H1 (cell line): ENCODE measurements around the gene PTCH1. TPM values are rescaled to one million over a fixed set of nuclear protein-coding genes. Genes with fewer than 3 reads are reported as not detected.

Experiments used
- CTCF ChIA-PET: fragments of 300-600 bp; sonication (Branson Sonifier 250); formaldehyde crosslinking; loops from one replicate; lab custom pipeline; 2021; ENCODE audit not compliant: partially characterized antibody; lab: Charles Lee
- POLR2A ChIA-PET: fragments of 300-600 bp; sonication (Branson Sonifier 250); formaldehyde crosslinking; loops from one replicate; lab custom pipeline; 2021; ENCODE audit warnings: inconsistent platforms; ENCODE audit not compliant: partially characterized antibody; lab: Charles Lee
- DNase-seq, 2 experiments: peaks; one replicate each; pipeline versions ENCODE4 v3.0.0 to v3.0.0-alpha.2; 2010 to 2022; ENCODE audit warnings: low spot score in 2 of 2, low read depth in 1 of 2, mixed read lengths in 1 of 2
- FAIRE-seq: peaks from 2 replicates; lab custom pipeline; 2011; peaks lifted over from hg19 to GRCh38; lab: Jason Lieb, UNC
- H2AFZ ChIP-seq: 2 replicates; pipeline ENCODE4 v1.8.1; 2012; ENCODE audit warnings: low read length, inconsistent platforms
- H2AK5ac ChIP-seq: 2 replicates; pipeline ENCODE4 v1.6.1; 2013; ENCODE audit warnings: low read depth, low read length
- H2BK120ac ChIP-seq: replicated peaks from 2 replicates; pipeline ENCODE3; 2013; ENCODE audit warnings: low read depth, low read length, inconsistent platforms
- H2BK12ac ChIP-seq: 2 replicates; pipeline ENCODE4 v1.6.1; 2013; ENCODE audit warnings: low read depth, low read length
- H2BK15ac ChIP-seq: 2 replicates; pipeline ENCODE4 v1.6.1; 2013; ENCODE audit warnings: low read length
- H2BK20ac ChIP-seq: 2 replicates; pipeline ENCODE4 v1.6.1; 2013; ENCODE audit warnings: low read length
- H2BK5ac ChIP-seq: 2 replicates; pipeline ENCODE4 v1.6.1; 2013; ENCODE audit warnings: low read depth, low read length
- H3K14ac ChIP-seq: 2 replicates; pipeline ENCODE4 v1.6.1; 2013; ENCODE audit warnings: inconsistent platforms; ENCODE audit not compliant: insufficient read length
- H3K18ac ChIP-seq: 2 replicates; pipeline ENCODE4 v1.6.1; 2013; ENCODE audit warnings: low read length; ENCODE audit errors: extremely low read depth
- H3K23ac ChIP-seq: 2 replicates; pipeline ENCODE4 v1.6.1; 2013; ENCODE audit warnings: inconsistent platforms; ENCODE audit not compliant: insufficient read length
- H3K23me2 ChIP-seq: 2 replicates; pipeline ENCODE4 v1.6.1; 2013; ENCODE audit warnings: low read depth, low read length
- H3K27ac ChIP-seq: 2 replicates; pipeline ENCODE4 v1.6.1; 2011; ENCODE audit warnings: low read depth, low read length, inconsistent platforms
- H3K27me3 ChIP-seq, 4 experiments: replicated peaks in 1 of 4; 1 replicate in 1 of 4; 2 replicates in 3 of 4; pipeline versions ENCODE4 v1.6.1 to v1.8.1; 2011 to 2013; ENCODE audit warnings: low read length in 3 of 4, mild to moderate bottlenecking in 3 of 4, inconsistent platforms in 2 of 4, mixed read lengths in 2 of 4, moderate library complexity in 1 of 4; ENCODE audit not compliant: control insufficient read depth in 3 of 4, insufficient read depth in 3 of 4; ENCODE audit errors: extremely low read depth in 1 of 4
- H3K36me3 ChIP-seq, 4 experiments: 2 replicates each; pipeline versions ENCODE4 v1.6.1 to v1.8.1; 2011 to 2013; ENCODE audit warnings: mild to moderate bottlenecking in 4 of 4, low read length in 3 of 4, moderate library complexity in 2 of 4, control low read depth in 1 of 4, inconsistent platforms in 1 of 4; ENCODE audit not compliant: insufficient read depth in 4 of 4, control insufficient read depth in 2 of 4
- H3K4ac ChIP-seq: replicated peaks from 2 replicates; pipeline ENCODE3; 2013; ENCODE audit warnings: low read length, low read depth, mixed read lengths, inconsistent platforms; ENCODE audit not compliant: insufficient read length
- H3K4me1 ChIP-seq, 4 experiments: replicated peaks in 1 of 4; 1 replicate in 1 of 4; 2 replicates in 3 of 4; pipeline versions ENCODE4 v1.6.1 to v1.8.1; 2011 to 2013; ENCODE audit warnings: low read length in 3 of 4, inconsistent platforms in 2 of 4, mixed read lengths in 1 of 4; ENCODE audit not compliant: insufficient read depth in 4 of 4, control insufficient read depth in 3 of 4
- H3K4me2 ChIP-seq, 2 experiments: 2 replicates each; pipeline versions ENCODE4 v1.6.1 to v1.8.1; 2011 to 2013; ENCODE audit warnings: low read depth in 2 of 2, low read length in 2 of 2, control low read depth in 1 of 2, inconsistent platforms in 1 of 2, mild to moderate bottlenecking in 1 of 2; ENCODE audit not compliant: insufficient read depth in 1 of 2
- H3K4me3 ChIP-seq, 4 experiments: fragments of 200-600, 300-600 bp in 1 of 4; sonication (generic), shearing (Covaris generic), sonication (Bioruptor Twin) in 1 of 4; 2 replicates each; pipeline versions ENCODE4 v1.5.1 to v1.8.1; 2011 to 2016; ENCODE audit warnings: low read length in 4 of 4, low read depth in 3 of 4, control low read depth in 2 of 4, inconsistent platforms in 2 of 4, mild to moderate bottlenecking in 2 of 4, mixed read lengths in 1 of 4, moderate library complexity in 1 of 4; ENCODE audit not compliant: insufficient read depth in 2 of 4; ENCODE audit errors: extremely low read depth in 1 of 4
- H3K56ac ChIP-seq: replicated peaks from 2 replicates; pipeline ENCODE3; 2013; ENCODE audit warnings: low read depth, mild to moderate bottlenecking, mixed read lengths, low read length, inconsistent platforms; ENCODE audit not compliant: insufficient read length
- H3K79me1 ChIP-seq: 2 replicates; pipeline ENCODE4 v1.6.1; 2013; ENCODE audit warnings: low read depth, low read length, control low read depth
- H3K79me2 ChIP-seq, 2 experiments: 2 replicates each; pipeline versions ENCODE4 v1.6.1 to v1.8.1; 2012 to 2013; ENCODE audit warnings: low read length in 2 of 2, mild to moderate bottlenecking in 2 of 2, inconsistent platforms in 1 of 2; ENCODE audit not compliant: insufficient read depth in 2 of 2, control insufficient read depth in 1 of 2
- H3K9ac ChIP-seq, 4 experiments: replicated peaks in 1 of 4; 1 replicate in 1 of 4; 2 replicates in 3 of 4; pipeline versions ENCODE4 v1.6.1 to v1.8.1; 2011 to 2013; ENCODE audit warnings: low read depth in 3 of 4, low read length in 3 of 4, control low read depth in 2 of 4, mild to moderate bottlenecking in 2 of 4, moderate library complexity in 2 of 4, inconsistent platforms in 1 of 4; ENCODE audit errors: extremely low read depth in 1 of 4
- H3K9me3 ChIP-seq, 2 experiments: 2 replicates each; pipeline versions ENCODE4 v1.6.1 to v1.8.1; 2012 to 2013; ENCODE audit warnings: mild to moderate bottlenecking in 2 of 2, moderate library complexity in 2 of 2, control low read depth in 1 of 2, inconsistent platforms in 1 of 2, low read depth in 1 of 2, low read length in 1 of 2, mixed read lengths in 1 of 2; ENCODE audit not compliant: insufficient read depth in 2 of 2
- H4K20me1 ChIP-seq, 2 experiments: replicated peaks in 1 of 2; 2 replicates each; pipeline versions ENCODE3 to v1.8.1; 2011 to 2013; ENCODE audit warnings: inconsistent platforms in 2 of 2, low read length in 2 of 2, mild to moderate bottlenecking in 1 of 2; ENCODE audit not compliant: insufficient read depth in 2 of 2, control insufficient read depth in 1 of 2
- H4K5ac ChIP-seq: 2 replicates; pipeline ENCODE4 v1.6.1; 2013; ENCODE audit warnings: low read length, low read depth, mixed read lengths, inconsistent platforms; ENCODE audit not compliant: insufficient read length
- H4K8ac ChIP-seq: 2 replicates; pipeline ENCODE4 v1.8.0; 2013; ENCODE audit warnings: mild to moderate bottlenecking, moderate library complexity, low read length, inconsistent platforms; ENCODE audit not compliant: insufficient read depth; ENCODE audit errors: extremely low read depth
- H4K91ac ChIP-seq: replicated peaks from 2 replicates; pipeline ENCODE3; 2013; ENCODE audit warnings: low read length, mixed read lengths, inconsistent platforms; ENCODE audit not compliant: insufficient read length
- BRCA1 ChIP-seq: IDR thresholded peaks from 2 replicates; pipeline ENCODE4 v1.6.1; 2012; ENCODE audit warnings: low read depth, low read length, improper control_type of control experiment
- CBX8 ChIP-seq: fragments of 300-800, 300-1000 bp; sonication (generic); IDR thresholded peaks from 2 replicates; pipeline ENCODE4 v1.7.1; 2016; ENCODE audit warnings: low read depth, low read length, borderline replicate concordance
- CHD2 ChIP-seq: IDR thresholded peaks from 2 replicates; pipeline ENCODE4 v1.6.1; 2012; ENCODE audit warnings: low read length, improper control_type of control experiment
- EGR1 ChIP-seq: IDR thresholded peaks from 2 replicates; pipeline ENCODE4 v1.6.1; 2011; ENCODE audit warnings: low read depth, low read length, borderline replicate concordance
- EZH2 ChIP-seq: fragments of 200-600 bp; sonication (generic); IDR thresholded peaks from 2 replicates; pipeline ENCODE4 v1.7.1; 2012; ENCODE audit warnings: low read depth, mild to moderate bottlenecking, moderate library complexity, low read length, inconsistent platforms; ENCODE audit not compliant: severe bottlenecking
- PHF8 ChIP-seq: fragments of 200-600 bp; sonication (generic); conservative IDR thresholded peaks from 2 replicates; pipeline ENCODE4 v1.7.1; 2012; ENCODE audit warnings: low read depth, mild to moderate bottlenecking, inconsistent platforms, low read length, moderate library complexity
- RAD21 ChIP-seq, 2 experiments: IDR thresholded peaks in 1 of 2; conservative IDR thresholded peaks in 1 of 2; 2 replicates each; pipeline ENCODE4 v1.6.1; 2011; ENCODE audit warnings: low read depth in 2 of 2, low read length in 2 of 2, improper control_type of control experiment in 1 of 2, inconsistent platforms in 1 of 2, mild to moderate bottlenecking in 1 of 2, moderate library complexity in 1 of 2
- SP2 ChIP-seq: IDR thresholded peaks from 2 replicates; pipeline ENCODE4 v1.6.1; 2012; ENCODE audit warnings: mild to moderate bottlenecking, low read length, inconsistent platforms
- SUZ12 ChIP-seq: fragments of 200-600 bp; sonication (generic); IDR thresholded peaks from 2 replicates; pipeline ENCODE4 v1.6.1; 2012; ENCODE audit warnings: mild to moderate bottlenecking, inconsistent platforms, low read length, moderate library complexity, mixed read lengths
- TAF1 ChIP-seq: IDR thresholded peaks from 2 replicates; pipeline ENCODE4 v1.6.1; 2011; ENCODE audit warnings: mild to moderate bottlenecking, low read depth, low read length
- WGBS, 2 experiments: shearing (Covaris generic) in 1 of 2; methylation state at CpG; one replicate each; pipeline versions ENCODE4 v1.1.6 to v1.1.7; 2013 to 2015; ENCODE audit warnings: low lambda C conversion rate in 2 of 2, mixed read lengths in 2 of 2, inconsistent platforms in 1 of 2, low coverage in 1 of 2, missing lambda C conversion rate in 1 of 2; ENCODE audit not compliant: insufficient replicate concordance in 2 of 2, insufficient coverage in 1 of 2, insufficient read length in 1 of 2; ENCODE audit errors: extremely low coverage in 1 of 2, missing lambda C conversion rate in 1 of 2; 5-methylcytosine and 5-hydroxymethylcytosine counted together
- polyA plus RNA-seq, 7 experiments: library from polyadenylated mRNA; depleted of rRNA in 3 of 7; stranded (reverse) in 5 of 7; unstranded in 2 of 7; fragments of >200 nt in 5 of 7; fragments of 200-250 nt in 2 of 7; gene quantifications; 1 replicate in 5 of 7; 2 replicates in 1 of 7; 4 replicates in 1 of 7; pipeline versions ENCODE4 v1.2.1 to v1.2.3, GENCODE V29; 2011 to 2013; ENCODE audit warnings: missing spikeins in 2 of 7, mixed read lengths in 2 of 7
- total RNA-seq: library from RNA; stranded (reverse); fragmentation: NEBNext Ultra II Directional; extraction: Animal tissue kit (Norgen Biotek cat#: 25700); gene quantifications from 2 replicates; pipeline ENCODE4 v1.2.1, GENCODE V29; 2021

Gene PTCH1
- total and polyA plus RNA-seq, 2 of the 8 experiments (the other 6 are each of a cell fraction or from before 2014, with no cell fraction given): 6.4 to 34.1 TPM

- Histone ChIP-seq H2BK15ac (no peak overlapping the region), H3K9ac (no peak overlapping the region), H4K91ac (no peak overlapping the region), H2BK120ac (no peak overlapping the region), H3K4ac (no peak overlapping the region), H2AK5ac (no peak overlapping the region), H4K5ac (no peak overlapping the region), H3K23me2 (no peaks in the 10 kb centered on the region), H3K27ac (no peak overlapping the region), H4K8ac (no peak overlapping the region), H3K4me2 (no peak overlapping the region), H3K18ac (no peak overlapping the region), H3K56ac (no peak overlapping the region), H2BK20ac (no peak overlapping the region), H3K79me2 (no peaks in the 10 kb centered on the region), H3K27me3 (peaks cover 4 to 15% (median 11%) of the 10 kb centered on the region in 4 experiments), H3K4me3 (no peak overlapping the region), H2BK5ac (no peak overlapping the region), H3K36me3 (no peaks in the 10 kb centered on the region), H3K79me1 (no peaks in the 10 kb centered on the region), H3K23ac (no peak overlapping the region), H4K20me1 (no peaks in the 10 kb centered on the region), H3K14ac (no peak overlapping the region), H2BK12ac (no peak overlapping the region), H3K4me1 (no peaks in the 10 kb centered on the region), H2AFZ (no peak overlapping the region), H3K9me3 (no peaks in the 10 kb centered on the region)
- POLR2A ChIA-PET: no interaction called here
- CTCF ChIA-PET: interaction anchor here (0.6 kb wide), 3 partner anchors 118 to 1752 kb away, joined by 3 to 4 read pairs (median 3); no protein-coding TSS in a partner anchor
- no peak for DNase-seq
- TF ChIP-seq BRCA1 (no peak), PHF8 (no peak), CHD2 (no peak), SUZ12 (no peak), EGR1 (no peak), EZH2 (no peak), TAF1 (no peak), SP2 (no peak), RAD21 (IDR thresholded peaks at IDR 0.05 in 1 of 2, conservative IDR thresholded peaks at IDR 0.05 in 1 of 2; ENCODE audit: low read depth in 2 of 2, low read length in 2 of 2) (no peak), CBX8 (no peak)
- FAIRE-seq: no peak
- WGBS, 2 experiments: 86% methylated on average over 12 of the region's 12 CpGs; no CpG with 5 or more reads in 1 of the 2 experiments
These were observed 29.2 kb upstream of the PTCH1 start for GRCh38 chr9:95545831-95546567.
